ENCODE measurements around the gene PRDX2. TPM values are rescaled to one million over a fixed set of nuclear protein-coding genes. Genes with fewer than 3 reads are reported as not detected.

The PRDX2 gene
- polyA plus RNA-seq, 3 donors: 40.0 to 71.5 (median 46.7) TPM

- Mint-ChIP-seq H3K4me3 (no peak within 1 kb of the TSS), H3K27me3 (ENCODE audit: low read depth in 3 of 3) (peaks cover 22 to 36% (median 31%) of the 10 kb centered on the region in 3 donors)
- 78% methylated on average over 12 of the region's 14 CpGs for WGBS (ENCODE audit: insufficient coverage)
Measured at GRCh38 chr19:12751635-12752034, 50.0 kb downstream of the PRDX2 start, which contains the start of gene BEST2. Gene BEST2, plus strand, starts transcription at chr19:12751791. Its CDS starts 802 bp downstream, at chr19:12752593.

GRCh38 chr19:12750851-12751250, 50.7 kb downstream of the PRDX2 start:
- Histone ChIP-seq H3K4me3 (replicated peaks in 1 of 3; ENCODE audit: low read depth in 2 of 3, low read length in 3 of 3) (no peak overlapping the region), H3K9me3 (replicated peaks in 1 of 2; ENCODE audit: control insufficient read depth in 1 of 2, insufficient read depth in 1 of 2, low read length in 2 of 2) (peaks cover 13 to 18% of the 10 kb centered on the region in 2 donors), H3K36me3 (replicated peaks in 1 of 2; ENCODE audit: control insufficient read depth in 1 of 2, insufficient read depth in 2 of 2, low read length in 2 of 2) (peaks cover 16 to 25% of the 10 kb centered on the region in 2 donors), H3K27me3 (ENCODE audit: control insufficient read depth in 2 of 2, insufficient read depth in 2 of 2, low read length in 2 of 2) (peaks cover 0 to 15% of the 10 kb centered on the region in 2 donors), H3K9ac (ENCODE audit: insufficient read depth, low read length, poor library complexity, severe bottlenecking) (no peak overlapping the region), H4K20me1 (ENCODE audit: insufficient read depth, low read length) (no peaks in the 10 kb centered on the region), H3K27ac (ENCODE audit: low read depth in 1 of 2, low read length in 2 of 2) (no peak overlapping the region), H3K4me1 (ENCODE audit: control insufficient read depth in 1 of 2, insufficient read depth in 2 of 2, low read length in 2 of 2) (no peaks in the 10 kb centered on the region), H3K79me2 (ENCODE audit: insufficient read depth, low read length) (no peaks in the 10 kb centered on the region), H3K4me2 (replicated peaks; ENCODE audit: extremely low read depth, low read length, poor library complexity, severe bottlenecking) (no peak overlapping the region), H2AFZ (ENCODE audit: insufficient read depth, low read depth, low read length, poor library complexity, severe bottlenecking) (no peak overlapping the region)
- DNase-seq: no peak
- Mint-ChIP-seq H3K4me1 (peaks cover 4% of the 10 kb centered on the region), H3K27me3 (ENCODE audit: low read depth in 3 of 3) (peaks cover 22 to 35% (median 31%) of the 10 kb centered on the region in 3 donors), H3K27ac (no peak overlapping the region), H3K36me3 (peaks cover 22 to 26% of the 10 kb centered on the region in 2 donors), H3K4me3 (no peak overlapping the region), H3K9me3 (peaks cover 12 to 19% (median 16%) of the 10 kb centered on the region in 7 donors)
- TF ChIP-seq CTCF (IDR thresholded peaks at IDR 0.05): no peak
- intact Hi-C loops (cut with micrococcal nuclease): no loop called here
- 92% methylated on average over 9 of the region's 9 CpGs for WGBS (ENCODE audit: insufficient coverage)

More at GRCh38 chr19:12751635-12752034, 50.0 kb downstream of the PRDX2 start, which contains the start of gene BEST2:
- Histone ChIP-seq H3K27me3 (ENCODE audit: control insufficient read depth in 2 of 2, insufficient read depth in 2 of 2, low read length in 2 of 2) (peaks cover 0 to 15% of the 10 kb centered on the region in 2 donors), H3K4me1 (ENCODE audit: control insufficient read depth in 1 of 2, insufficient read depth in 2 of 2, low read length in 2 of 2) (no peaks in the 10 kb centered on the region), H3K36me3 (replicated peaks in 1 of 2; ENCODE audit: control insufficient read depth in 1 of 2, insufficient read depth in 2 of 2, low read length in 2 of 2) (peaks cover 12 to 17% of the 10 kb centered on the region in 2 donors), H3K4me3 (replicated peaks in 1 of 3; ENCODE audit: low read depth in 2 of 3, low read length in 3 of 3) (no peak within 1 kb of the TSS), H3K27ac (ENCODE audit: low read depth in 1 of 2, low read length in 2 of 2) (no peak within 1 kb of the TSS), H3K79me2 (ENCODE audit: insufficient read depth, low read length) (no peaks in the 10 kb centered on the region), H3K9ac (ENCODE audit: insufficient read depth, low read length, poor library complexity, severe bottlenecking) (no peak within 1 kb of the TSS), H2AFZ (ENCODE audit: insufficient read depth, low read depth, low read length, poor library complexity, severe bottlenecking) (no peak within 1 kb of the TSS), H3K4me2 (replicated peaks; ENCODE audit: extremely low read depth, low read length, poor library complexity, severe bottlenecking) (no peak within 1 kb of the TSS), H3K9me3 (replicated peaks in 1 of 2; ENCODE audit: control insufficient read depth in 1 of 2, insufficient read depth in 1 of 2, low read length in 2 of 2) (peaks cover 13 to 15% of the 10 kb centered on the region in 2 donors), H4K20me1 (ENCODE audit: insufficient read depth, low read length) (no peaks in the 10 kb centered on the region)
- TF ChIP-seq CTCF (IDR thresholded peaks at IDR 0.05): no peak
- Mint-ChIP-seq H3K9me3 (peaks cover 12 to 16% (median 14%) of the 10 kb centered on the region in 7 donors), H3K4me1 (peaks cover 4% of the 10 kb centered on the region), H3K36me3 (peaks cover 17 to 18% of the 10 kb centered on the region in 2 donors), H3K27ac (no peak within 1 kb of the TSS)
- DNase-seq: no peak
- intact Hi-C loops (cut with micrococcal nuclease): no loop called here

All from CD14-positive monocyte (primary cell).